ENCODE results near the gene CHN2.
A peak's percentile ranks its signal among the peaks of the same experiment; 100 is the strongest.

Gene CHN2

GRCh38 chr7:29167721-29168120, 26.9 kb upstream of the CHN2 start:
- no peak overlapping the region for H3K27ac Mint-ChIP-seq
- H3K4me3 Mint-ChIP-seq = no peak overlapping the region
- H3K36me3 Mint-ChIP-seq (ENCODE audit: low read depth) = no peaks in the 10 kb centered on the region
- ATAC-seq (no peak), DNase-seq (no peak)
- H3K27me3 Mint-ChIP-seq = peaks cover 4% of the 10 kb centered on the region
- peaks cover 9% of the 10 kb centered on the region for H3K9me3 Mint-ChIP-seq
- H3K4me1 Mint-ChIP-seq = no peaks in the 10 kb centered on the region

- Mint-ChIP-seq H3K9me3 (peaks cover 10% of the 10 kb centered on the region), H3K4me3 (no peak overlapping the region), H3K36me3 (ENCODE audit: low read depth) (no peaks in the 10 kb centered on the region), H3K27ac (no peak overlapping the region), H3K27me3 (peaks cover 2% of the 10 kb centered on the region), H3K4me1 (no peaks in the 10 kb centered on the region)
- ATAC-seq = no peak
- DNase-seq = no peak
These were observed 23.8 kb upstream of the CHN2 start for GRCh38 chr7:29170781-29171180.

- DNase-seq (no peak), ATAC-seq (no peak)
- H3K9me3 Mint-ChIP-seq = peaks cover 3% of the 10 kb centered on the region
- no peak overlapping the region for H3K4me3 Mint-ChIP-seq
- no peak overlapping the region for H3K27ac Mint-ChIP-seq
- H3K27me3 Mint-ChIP-seq = peaks cover 13% of the 10 kb centered on the region
- H3K4me1 Mint-ChIP-seq = peaks cover 9% of the 10 kb centered on the region
- H3K36me3 Mint-ChIP-seq (ENCODE audit: low read depth) = no peaks in the 10 kb centered on the region
These were observed 21.1 kb upstream of the CHN2 start for GRCh38 chr7:29173458-29173857.

- peak overlapping the region; percentile 9 for H3K27ac Mint-ChIP-seq
- H3K36me3 Mint-ChIP-seq (ENCODE audit: low read depth) = no peaks in the 10 kb centered on the region
- H3K27me3 Mint-ChIP-seq = peaks cover 16% of the 10 kb centered on the region
- no peak overlapping the region for H3K4me3 Mint-ChIP-seq
- peaks cover 12% of the 10 kb centered on the region for H3K4me1 Mint-ChIP-seq
- peak; percentile 29 for DNase-seq
- peaks cover 3% of the 10 kb centered on the region for H3K9me3 Mint-ChIP-seq
- peak; percentile 88 for ATAC-seq
These were observed 16.5 kb upstream of the CHN2 start for GRCh38 chr7:29177963-29178600.

GRCh38 chr7:29179115-29179514, 15.5 kb upstream of the CHN2 start:
- Mint-ChIP-seq H3K27me3 (peaks cover 16% of the 10 kb centered on the region), H3K27ac (no peak overlapping the region), H3K4me3 (no peak overlapping the region), H3K36me3 (ENCODE audit: low read depth) (no peaks in the 10 kb centered on the region), H3K4me1 (peaks cover 12% of the 10 kb centered on the region), H3K9me3 (peaks cover 3% of the 10 kb centered on the region)
- no peak for ATAC-seq
- DNase-seq = no peak

- H3K4me3 Mint-ChIP-seq = no peak overlapping the region
- H3K4me1 Mint-ChIP-seq = no peaks in the 10 kb centered on the region
- H3K36me3 Mint-ChIP-seq (ENCODE audit: low read depth) = no peaks in the 10 kb centered on the region
- no peak overlapping the region for H3K27ac Mint-ChIP-seq
- H3K9me3 Mint-ChIP-seq = no peaks in the 10 kb centered on the region
- peaks cover 6% of the 10 kb centered on the region for H3K27me3 Mint-ChIP-seq
- no peak for ATAC-seq
- no peak for DNase-seq
These were observed 10.0 kb upstream of the CHN2 start for GRCh38 chr7:29184599-29184998.

GRCh38 chr7:29185613-29186012, 9.0 kb upstream of the CHN2 start:
- Mint-ChIP-seq H3K27me3 (peaks cover 14% of the 10 kb centered on the region), H3K4me3 (no peak overlapping the region), H3K36me3 (ENCODE audit: low read depth) (no peaks in the 10 kb centered on the region), H3K9me3 (no peaks in the 10 kb centered on the region), H3K4me1 (no peaks in the 10 kb centered on the region), H3K27ac (no peak overlapping the region)
- DNase-seq = no peak
- ATAC-seq = no peak

- H3K9me3 Mint-ChIP-seq = no peaks in the 10 kb centered on the region
- H3K36me3 Mint-ChIP-seq (ENCODE audit: low read depth) = no peaks in the 10 kb centered on the region
- H3K4me1 Mint-ChIP-seq = no peaks in the 10 kb centered on the region
- ATAC-seq (peak; percentile 62), DNase-seq (peak; percentile 66)
- H3K27ac Mint-ChIP-seq = no peak overlapping the region
- H3K4me3 Mint-ChIP-seq = no peak overlapping the region
- H3K27me3 Mint-ChIP-seq = peaks cover 33% of the 10 kb centered on the region
These were observed 4.8 kb upstream of the CHN2 start for GRCh38 chr7:29189743-29190201.

GRCh38 chr7:29190349-29191045, 4.1 kb upstream of the CHN2 start:
- no peak for DNase-seq
- Mint-ChIP-seq H3K4me3 (no peak overlapping the region), H3K27me3 (peaks cover 39% of the 10 kb centered on the region), H3K36me3 (ENCODE audit: low read depth) (no peaks in the 10 kb centered on the region), H3K9me3 (no peaks in the 10 kb centered on the region), H3K27ac (no peak overlapping the region), H3K4me1 (peaks cover 4% of the 10 kb centered on the region)
- no peak for ATAC-seq

GRCh38 chr7:29192323-29192722, 2.3 kb upstream of the CHN2 start:
- peaks cover 23% of the 10 kb centered on the region for H3K4me1 Mint-ChIP-seq
- ATAC-seq = no peak
- H3K27me3 Mint-ChIP-seq = peaks cover 55% of the 10 kb centered on the region
- H3K9me3 Mint-ChIP-seq = no peaks in the 10 kb centered on the region
- no peak overlapping the region for H3K27ac Mint-ChIP-seq
- H3K4me3 Mint-ChIP-seq = no peak overlapping the region
- no peaks in the 10 kb centered on the region for H3K36me3 Mint-ChIP-seq (ENCODE audit: low read depth)
- DNase-seq = no peak

- DNase-seq = no peak
- ATAC-seq = no peak
- Mint-ChIP-seq H3K27ac (no peak overlapping the region), H3K36me3 (ENCODE audit: low read depth) (no peaks in the 10 kb centered on the region), H3K27me3 (peaks cover 60% of the 10 kb centered on the region), H3K4me3 (no peak overlapping the region), H3K9me3 (no peaks in the 10 kb centered on the region), H3K4me1 (peaks cover 23% of the 10 kb centered on the region)
These were observed 1.8 kb upstream of the CHN2 start for GRCh38 chr7:29192811-29193210.

- H3K4me3 Mint-ChIP-seq = peak overlapping the region; percentile 29
- H3K36me3 Mint-ChIP-seq (ENCODE audit: low read depth) = no peaks in the 10 kb centered on the region
- H3K4me1 Mint-ChIP-seq = peaks cover 23% of the 10 kb centered on the region
- peaks cover 63% of the 10 kb centered on the region for H3K27me3 Mint-ChIP-seq
- H3K9me3 Mint-ChIP-seq = no peaks in the 10 kb centered on the region
- DNase-seq (no peak), ATAC-seq (no peak)
- no peak overlapping the region for H3K27ac Mint-ChIP-seq
These were observed 1.0 kb upstream of the CHN2 start for GRCh38 chr7:29193316-29194205.

- DNase-seq (no peak), ATAC-seq (no peak)
- Mint-ChIP-seq H3K9me3 (no peaks in the 10 kb centered on the region), H3K36me3 (ENCODE audit: low read depth) (no peaks in the 10 kb centered on the region), H3K4me3 (peak overlapping the region; percentile 79), H3K27me3 (peaks cover 61% of the 10 kb centered on the region), H3K27ac (no peak overlapping the region), H3K4me1 (peaks cover 23% of the 10 kb centered on the region)
These were observed 375 bp upstream of the CHN2 start for GRCh38 chr7:29194206-29194593.

- no peak overlapping the region for H3K27ac Mint-ChIP-seq
- ATAC-seq = peak; percentile 34
- H3K4me3 Mint-ChIP-seq = peak overlapping the region; percentile 79
These were observed 1.6 kb downstream of the CHN2 start for GRCh38 chr7:29196191-29196590.

More at GRCh38 chr7:29196191-29196590, 1.6 kb downstream of the CHN2 start:
- Mint-ChIP-seq H3K4me1 (peaks cover 23% of the 10 kb centered on the region), H3K9me3 (no peaks in the 10 kb centered on the region), H3K36me3 (ENCODE audit: low read depth) (no peaks in the 10 kb centered on the region), H3K27me3 (peaks cover 52% of the 10 kb centered on the region)
- DNase-seq = no peak

Data from activated naive CD8-positive, alpha-beta T cell treated with anti-CD3 and anti-CD28 coated beads, Interleukin-2, amount 50 U/mL, for 24 hours (primary cell).